GM18867 (cell line): ENCODE results near the gene CDHR2.

Experiments used
- ATAC-seq: cut with Tn5 transposase; IDR thresholded peaks from one replicate; pipeline ENCODE4 v1.9.1; 2021; ENCODE audit warnings: mild to moderate bottlenecking, moderate library complexity; ENCODE audit not compliant: unreplicated experiment

The CDHR2 gene

GRCh38 chr5:176548967-176549444 lies at the start of gene CDHR2:
Gene CDHR2 (plus strand): TSS chr5:176549342. CDS start chr5:176565353, 16,011 bp downstream.
- no peak for ATAC-seq

GRCh38 chr5:176500511-176500910 lies 48.6 kb upstream of the CDHR2 start:
- no peak for ATAC-seq

- ATAC-seq: no peak
These were observed 47.8 kb upstream of the CDHR2 start for GRCh38 chr5:176501333-176501732.

GRCh38 chr5:176503496-176503895 lies 45.6 kb upstream of the CDHR2 start:
- no peak for ATAC-seq

GRCh38 chr5:176507911-176508310 lies 41.2 kb upstream of the CDHR2 start:
- no peak for ATAC-seq

- ATAC-seq: no peak
These were observed 40.5 kb upstream of the CDHR2 start for GRCh38 chr5:176508603-176509002.

GRCh38 chr5:176513788-176514187 lies 35.4 kb upstream of the CDHR2 start:
- no peak for ATAC-seq

GRCh38 chr5:176514244-176514950 lies 34.7 kb upstream of the CDHR2 start:
- no peak for ATAC-seq

- no peak for ATAC-seq
These were observed 33.7 kb upstream of the CDHR2 start for GRCh38 chr5:176515396-176515795.

- ATAC-seq: no peak
These were observed 32.0 kb upstream of the CDHR2 start for GRCh38 chr5:176517053-176517661.

GRCh38 chr5:176519810-176520720 lies 29.1 kb upstream of the CDHR2 start:
- no peak for ATAC-seq

GRCh38 chr5:176521286-176521685 lies 27.9 kb upstream of the CDHR2 start:
- no peak for ATAC-seq

- no peak for ATAC-seq
These were observed 27.4 kb upstream of the CDHR2 start for GRCh38 chr5:176521699-176522263.

GRCh38 chr5:176524138-176524537 lies 25.0 kb upstream of the CDHR2 start:
- ATAC-seq: no peak

- no peak for ATAC-seq
These were observed 24.2 kb upstream of the CDHR2 start for GRCh38 chr5:176524987-176525386.

GRCh38 chr5:176525677-176526076 lies 23.5 kb upstream of the CDHR2 start:
- no peak for ATAC-seq

GRCh38 chr5:176526462-176526861 lies 22.7 kb upstream of the CDHR2 start:
- no peak for ATAC-seq

- no peak for ATAC-seq
These were observed 21.6 kb upstream of the CDHR2 start for GRCh38 chr5:176527246-176528222.

- no peak for ATAC-seq
These were observed 20.8 kb upstream of the CDHR2 start for GRCh38 chr5:176528301-176528700.

- no peak for ATAC-seq
These were observed 20.4 kb upstream of the CDHR2 start for GRCh38 chr5:176528761-176529115.
